GM12878 (cell line): ENCODE measurements around the gene KRTAP5-4. TPM values are rescaled to one million over a fixed set of nuclear protein-coding genes. Genes with fewer than 3 reads are reported as not detected.
"Not testable (repeated sequence)": the region's sequence is repeated elsewhere in the genome, so short reads cannot be mapped to it uniquely, and the experiment has no call there.

ENCODE experiments used
- ATAC-seq: fragments of 200-7000 bp; cut with Tn5 transposase; 3 replicates; pipeline ENCODE4 v1.9.1; 2020; ENCODE audit warnings: mild to moderate bottlenecking, moderate library complexity
- BruUV-seq: library from RNA; stranded (reverse); fragments of 400-500 nt; replicated peaks from 2 replicates; lab custom pipeline; 2021; lab: Mats Ljungman, UMichigan
- CTCF ChIA-PET: fragments of 300-600 bp; sonication (Branson Sonifier 250); formaldehyde crosslinking; extraction: SDS; loops from one replicate; lab custom pipeline; 2021; ENCODE audit warnings: inconsistent platforms; lab: Yijun Ruan, JAX
- POLR2A ChIA-PET: fragments of 350-600 bp; formaldehyde crosslinking; extraction: SDS; loops from one replicate; lab custom pipeline; 2021; ENCODE audit warnings: inconsistent platforms; lab: Charles Lee
- RAD21 ChIA-PET: fragments of 300-600 bp; sonication (Branson Sonifier 250); formaldehyde crosslinking; loops from one replicate; lab custom pipeline; 2023; ENCODE audit warnings: antibody characterized with exemption; ENCODE audit not compliant: unreplicated experiment; lab: Charles Lee
- SMC1A ChIA-PET: fragments of 300-600 bp; sonication (Branson Sonifier 250); formaldehyde crosslinking; loops from one replicate; lab custom pipeline; 2023; ENCODE audit not compliant: unreplicated experiment, uncharacterized antibody; lab: Charles Lee
- DNase-seq: peaks from one replicate; pipeline ENCODE4 v3.0.0-alpha.2; 2011; ENCODE audit warnings: low read depth, low spot score
- FAIRE-seq: peaks from 3 replicates; lab custom pipeline; 2011; peaks lifted over from hg19 to GRCh38; lab: Jason Lieb, UNC
- H2AFZ ChIP-seq: 2 replicates; pipeline ENCODE4 v1.6.0; 2011; ENCODE audit warnings: low read depth, low read length, control low read depth; ENCODE audit not compliant: control insufficient read depth
- H3K27ac ChIP-seq: 2 replicates; pipeline ENCODE4 v1.5.1; 2011; ENCODE audit warnings: control low read depth; ENCODE audit not compliant: control insufficient read depth, insufficient read depth
- H3K27me3 ChIP-seq, 2 experiments: replicated peaks in 1 of 2; 2 replicates each; pipeline versions ENCODE4 v1.6.0 to v1.6.1; 2011; ENCODE audit warnings: low read length in 1 of 2; ENCODE audit not compliant: control insufficient read depth in 2 of 2, insufficient read depth in 2 of 2
- H3K36me3 ChIP-seq, 2 experiments: 2 replicates each; pipeline ENCODE4 v1.5.1; 2011; ENCODE audit warnings: low read length in 1 of 2; ENCODE audit not compliant: control insufficient read depth in 2 of 2, insufficient read depth in 2 of 2
- H3K4me1 ChIP-seq: 2 replicates; pipeline ENCODE4 v1.6.1; 2011; ENCODE audit warnings: mild to moderate bottlenecking, low read length, moderate library complexity, mixed read lengths; ENCODE audit not compliant: control insufficient read depth, insufficient read depth
- H3K4me2 ChIP-seq: 2 replicates; pipeline ENCODE4 v1.6.0; 2011; ENCODE audit warnings: control low read depth; ENCODE audit not compliant: control insufficient read depth, insufficient read depth
- H3K4me3 ChIP-seq: fragments of 200-600 bp; sonication (generic); 2 replicates; pipeline ENCODE4 v1.5.1; 2016
- H3K79me2 ChIP-seq: 2 replicates; pipeline ENCODE4 v1.6.0; 2011; ENCODE audit warnings: low read length; ENCODE audit not compliant: control insufficient read depth, insufficient read depth
- H3K9ac ChIP-seq: 2 replicates; pipeline ENCODE4 v1.8.0; 2011; ENCODE audit warnings: low read length, control low read depth, mixed read lengths; ENCODE audit not compliant: control insufficient read depth, insufficient read depth
- H3K9me3 ChIP-seq: replicated peaks from 3 replicates; pipeline ENCODE4 v1.5.1; 2011; ENCODE audit warnings: mild to moderate bottlenecking, low read length; ENCODE audit not compliant: control insufficient read depth, insufficient read depth
- H4K20me1 ChIP-seq: 2 replicates; pipeline ENCODE4 v1.6.0; 2011; ENCODE audit not compliant: control insufficient read depth, insufficient read depth
- CUX1 ChIP-seq: IDR thresholded peaks from 2 replicates; pipeline ENCODE4 v1.6.1; 2012; ENCODE audit warnings: improper control_type of control experiment, low read depth, low read length; ENCODE audit not compliant: insufficient replicate concordance
- HDAC2 ChIP-seq: fragments of 200-600 bp; sonication (generic); IDR thresholded peaks from 2 replicates; pipeline ENCODE4 v1.6.1; 2017
- HDGF ChIP-seq: fragments of 450-650 bp; IDR thresholded peaks from 2 replicates; pipeline ENCODE4 v1.6.1; 2016; ENCODE audit warnings: antibody characterized with exemption
- MEF2A ChIP-seq: IDR thresholded peaks from 2 replicates; pipeline ENCODE4 v1.6.1; 2011; ENCODE audit warnings: low read depth, mild to moderate bottlenecking, low read length, moderate library complexity; ENCODE audit not compliant: insufficient read depth
- MEF2B ChIP-seq: fragments of 450-650 bp; IDR thresholded peaks from 2 replicates; pipeline ENCODE4 v1.6.1; 2018; ENCODE audit warnings: mild to moderate bottlenecking, moderate library complexity; ENCODE audit not compliant: partially characterized antibody, poor library complexity, severe bottlenecking
- NFIC ChIP-seq: IDR thresholded peaks from 2 replicates; pipeline ENCODE4 v1.6.1; 2012; ENCODE audit warnings: low read depth, mild to moderate bottlenecking, inconsistent platforms, low read length, moderate library complexity
- NR2C2 ChIP-seq: IDR thresholded peaks from 2 replicates; pipeline ENCODE4 v1.6.1; 2011; ENCODE audit warnings: borderline replicate concordance, low read depth; ENCODE audit not compliant: control insufficient read depth, insufficient read length
- NRF1 ChIP-seq: conservative IDR thresholded peaks from 2 replicates; pipeline ENCODE4 v1.6.1; 2011; ENCODE audit warnings: mild to moderate bottlenecking, low read depth, low read length, improper control_type of control experiment
- POU2F2 ChIP-seq: IDR thresholded peaks from 3 replicates; pipeline ENCODE4 v1.6.1; 2011; ENCODE audit warnings: low read depth, mild to moderate bottlenecking, low read length, borderline replicate concordance
- SPI1 ChIP-seq: IDR thresholded peaks from 2 replicates; pipeline ENCODE4 v1.6.1; 2011; ENCODE audit warnings: low read depth, mild to moderate bottlenecking, low read length, moderate library complexity, borderline replicate concordance; ENCODE audit not compliant: insufficient read depth
- ZSCAN29 ChIP-seq: fragments of 450-650 bp; IDR thresholded peaks from 2 replicates; pipeline ENCODE4 v1.6.1; 2017; ENCODE audit warnings: mild to moderate bottlenecking, moderate library complexity
- WGBS: methylation state at CpG from one replicate; pipeline ENCODE4 v1.1.6; 2016; ENCODE audit warnings: low lambda C conversion rate; ENCODE audit not compliant: insufficient replicate concordance, insufficient coverage; ENCODE audit errors: missing lambda C conversion rate; 5-methylcytosine and 5-hydroxymethylcytosine counted together
- in situ Hi-C: fragments of 300-500 bp; cut with MboI; formaldehyde crosslinking; loops from 9 replicates; pipeline ENCODE4 v1.14.3; 2018; ENCODE audit warnings: mixed read lengths
- intact Hi-C: fragments of 100-400 bp; cut with micrococcal nuclease; formaldehyde crosslinking; loops from one replicate; pipeline ENCODE4 v1.14.2; 2022; ENCODE audit not compliant: unreplicated experiment
- polyA plus RNA-seq, 11 experiments: library from polyadenylated mRNA; depleted of rRNA in 4 of 11; unstranded in 6 of 11; stranded (reverse) in 5 of 11; fragments of >200 nt; fragmentation: Nextera tagmentation in 4 of 11; fragmentation: Illumina TruSeq in 1 of 11; extraction: Ambion mirVana in 4 of 11; extraction: Trizol in 1 of 11; gene quantifications; 1 replicate in 1 of 11; 2 replicates in 10 of 11; pipeline versions ENCODE4 v1.2.1 to v1.2.3, GENCODE V29; 2011 to 2016; ENCODE audit warnings: inconsistent platforms in 2 of 11, missing spikeins in 2 of 11, low read depth in 1 of 11
- total RNA-seq, 4 experiments: library from RNA; depleted of rRNA in 3 of 4; stranded (reverse); fragments of >200 nt in 3 of 4; fragmentation: Illumina TruSeq in 1 of 4; extraction: Trizol in 1 of 4; gene quantifications; 2 replicates each; pipeline versions ENCODE4 v1.2.1 to v1.2.3, GENCODE V29; 2013 to 2021
- TF ChIP-seq, protein P1 (sequence below): IDR thresholded peaks from 2 replicates; pipeline ENCODE4 v1.6.1; 2011; ENCODE audit warnings: low read depth, low read length, improper control_type of control experiment, borderline replicate concordance

Gene KRTAP5-4
- total and polyA plus RNA-seq, 10 of the 15 experiments (the other 5 are each of a cell fraction or from before 2014, with no cell fraction given): not detected

DNA sequence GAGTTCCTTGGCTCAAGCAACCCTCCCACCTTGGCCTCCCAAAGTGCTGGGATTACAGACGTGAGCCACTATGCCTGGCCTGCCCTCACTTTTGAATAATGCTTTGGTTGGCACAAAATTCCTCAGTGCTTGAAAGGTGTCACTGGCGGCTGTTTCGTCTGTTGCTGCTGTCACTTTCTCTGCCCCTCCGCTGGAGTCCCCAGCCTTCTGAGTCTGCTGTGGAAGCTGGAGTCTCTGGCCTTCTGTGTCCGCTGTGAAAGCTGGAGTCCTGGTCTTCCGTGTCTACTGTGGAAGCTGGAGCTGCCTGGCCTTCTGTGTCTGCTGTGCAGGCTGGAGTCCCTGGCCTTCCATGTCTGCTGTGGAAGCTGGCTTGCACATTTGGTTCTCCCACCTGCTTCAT lies 31.9 kb downstream of the KRTAP5-4 start:
- FAIRE-seq (no peak), DNase-seq (no peak), ATAC-seq (no peak)
- Histone ChIP-seq H3K4me2 (no peak overlapping the region), H4K20me1 (no peaks in the 10 kb centered on the region), H3K4me3 (no peak overlapping the region), H3K4me1 (no peaks in the 10 kb centered on the region)
- SMC1A ChIA-PET: no interaction called here
- no peak for TF ChIP-seq NRF1
- TF ChIP-seq, protein P1, sequence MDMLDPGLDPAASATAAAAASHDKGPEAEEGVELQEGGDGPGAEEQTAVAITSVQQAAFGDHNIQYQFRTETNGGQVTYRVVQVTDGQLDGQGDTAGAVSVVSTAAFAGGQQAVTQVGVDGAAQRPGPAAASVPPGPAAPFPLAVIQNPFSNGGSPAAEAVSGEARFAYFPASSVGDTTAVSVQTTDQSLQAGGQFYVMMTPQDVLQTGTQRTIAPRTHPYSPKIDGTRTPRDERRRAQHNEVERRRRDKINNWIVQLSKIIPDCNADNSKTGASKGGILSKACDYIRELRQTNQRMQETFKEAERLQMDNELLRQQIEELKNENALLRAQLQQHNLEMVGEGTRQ: no peak
- TF ChIP-seq SPI1: no peak
- TF ChIP-seq HDGF: no peak
- no peak for TF ChIP-seq HDAC2
- no peak for TF ChIP-seq NFIC
- no peak for TF ChIP-seq CUX1
- TF ChIP-seq ZSCAN29: no peak
- no peak for TF ChIP-seq POU2F2
- no peak for TF ChIP-seq NR2C2
- TF ChIP-seq MEF2B: no peak
- no peak for TF ChIP-seq MEF2A
- TF ChIP-seq, all 136 proteins: peak for 0
- in situ Hi-C loops (no loop called here), intact Hi-C loops (no loop called here)
- Histone ChIP-seq H3K27me3 (no peaks in the 10 kb centered on the region; a peak in 1 of 4 replicates), H3K79me2 (no peaks in the 10 kb centered on the region), H3K9me3 (no peaks in the 10 kb centered on the region; the same call in 2 of the 3 replicates), H3K36me3 (no peaks in the 10 kb centered on the region), H3K9ac (no peak overlapping the region), H2AFZ (no peak overlapping the region), H3K27ac (no peak overlapping the region)
- BruUV-seq: no TSS peak
- WGBS: 69% methylated on average over 6 of the region's 6 CpGs
- RAD21 ChIA-PET: no interaction called here
- POLR2A ChIA-PET: no interaction called here
- CTCF ChIA-PET: interaction anchor here (1.2 to 1.9 kb wide), 2 partner anchors 15 to 37 kb away, joined by 3 to 4 read pairs; no protein-coding TSS in a partner anchor

GRCh38 chr11:1589191-1589963 lies 32.6 kb downstream of the KRTAP5-4 start:
- in situ Hi-C loops, H4K20me1 ChIP-seq, RAD21 ChIA-PET, H3K9me3 ChIP-seq, SMC1A ChIA-PET, H3K4me2 ChIP-seq, POLR2A ChIA-PET, intact Hi-C loops, H2AFZ ChIP-seq, H3K9ac ChIP-seq, H3K4me3 ChIP-seq, FAIRE-seq, H3K79me2 ChIP-seq, H3K27ac ChIP-seq, H3K4me1 ChIP-seq, DNase-seq, ATAC-seq, H3K27me3 ChIP-seq, BruUV-seq, H3K36me3 ChIP-seq: not testable (repeated sequence)
- WGBS: 2% methylated on average over 7 of the region's 10 CpGs
- CTCF ChIA-PET: interaction anchor here (1.2 to 1.9 kb wide), 4 partner anchors 11 to 135 kb away, joined by 3 to 4 read pairs (median 4); no protein-coding TSS in a partner anchor
